Amniotic stem cell (primary cell): ENCODE measurements around the gene ZNF629.
"Not testable (repeated sequence)": the region's sequence is repeated elsewhere in the genome, so short reads cannot be mapped to it uniquely, and the experiment has no call there.

Source experiments
- DNase-seq: peaks from one replicate; lab custom pipeline; 2025; lab: John Stamatoyannopoulos, UW

Gene ZNF629

DNA sequence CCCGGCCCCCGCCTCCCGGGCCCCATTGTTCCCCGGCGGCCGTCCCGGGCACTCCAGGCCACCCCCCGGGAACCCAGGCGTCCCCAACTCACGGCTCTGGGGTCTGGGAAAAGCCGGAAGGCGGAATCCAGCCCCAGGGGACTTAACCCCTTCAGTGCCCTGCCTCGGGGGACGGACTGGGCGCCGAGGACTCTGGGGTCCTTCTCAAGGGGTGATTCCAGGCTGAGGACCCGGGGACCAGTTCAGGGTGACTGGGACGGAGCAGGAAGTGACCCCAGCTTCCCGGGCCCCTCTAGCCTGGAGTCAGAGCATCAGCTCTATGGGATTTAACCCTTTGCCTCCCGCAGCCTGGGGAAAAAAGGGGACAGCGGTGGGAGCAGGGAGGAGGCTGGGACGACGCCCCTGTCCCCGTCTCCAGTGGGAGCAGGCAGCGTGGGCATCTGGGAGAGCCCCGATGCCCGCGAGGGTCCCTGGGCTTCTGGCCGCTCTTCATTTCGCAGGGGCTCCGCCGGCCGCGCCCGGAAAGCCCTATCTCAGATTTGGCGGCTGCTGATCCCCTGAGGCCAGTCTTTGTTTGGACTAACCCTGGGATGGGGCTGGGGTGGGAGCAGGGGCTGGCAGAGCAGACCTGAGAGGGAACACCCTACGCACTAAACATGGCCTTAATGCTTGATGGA, at the start of gene ZNF629:
Gene ZNF629 (minus strand): TSS at position 270 of the 677 bp plus-strand sequence. CDS start 2,723 bp downstream, outside the sequence.
- no peak for DNase-seq

DNA sequence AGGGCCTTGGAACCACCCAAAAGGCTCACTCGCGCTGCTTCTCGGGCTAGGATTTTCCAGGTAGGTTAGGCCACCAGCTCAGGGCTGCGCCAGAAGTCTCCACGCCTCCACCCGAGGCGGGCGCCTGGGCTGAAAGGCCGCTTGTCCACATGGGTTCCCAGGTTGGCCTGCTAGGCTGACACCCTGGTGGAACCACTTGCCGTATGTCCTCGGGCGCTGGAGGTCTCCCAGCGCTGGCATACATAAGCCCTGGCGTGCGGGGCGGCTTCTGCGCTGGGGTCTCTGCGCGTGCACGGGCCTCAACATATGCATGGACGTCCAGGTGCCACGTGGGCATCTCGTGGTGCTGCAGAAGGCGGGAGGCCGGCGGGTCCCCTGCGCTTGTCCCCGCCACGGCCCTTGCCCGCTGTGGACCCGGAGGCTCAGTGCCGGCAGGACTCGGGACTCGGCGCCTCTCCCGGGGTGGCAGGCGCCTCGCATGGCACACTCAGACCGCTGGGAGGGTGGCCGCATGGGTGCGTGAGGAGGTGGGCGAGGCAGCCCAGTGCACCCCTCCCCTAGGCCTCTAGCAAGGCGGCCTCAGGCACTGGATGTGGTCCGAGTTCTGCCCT, 47.2 kb upstream of the ZNF629 start:
- DNase-seq, result no peak

DNA sequence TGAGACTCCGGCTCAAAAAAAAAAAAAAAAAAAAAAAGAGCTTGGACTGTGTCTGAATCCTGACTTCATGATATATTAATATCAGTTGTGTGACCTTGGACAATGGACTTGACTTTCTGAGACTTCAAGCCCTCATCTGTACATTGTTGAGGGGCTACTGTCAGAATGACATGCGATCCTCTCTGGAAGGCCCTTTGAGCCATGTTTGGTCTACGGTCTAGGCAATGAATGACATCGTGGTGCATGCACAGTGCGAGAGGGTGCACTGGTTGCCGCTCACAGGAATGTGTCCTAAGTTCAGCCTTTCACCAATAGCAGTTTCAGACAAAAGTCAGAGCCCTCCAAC, 43.0 kb upstream of the ZNF629 start:
- DNase-seq, result no peak

DNA sequence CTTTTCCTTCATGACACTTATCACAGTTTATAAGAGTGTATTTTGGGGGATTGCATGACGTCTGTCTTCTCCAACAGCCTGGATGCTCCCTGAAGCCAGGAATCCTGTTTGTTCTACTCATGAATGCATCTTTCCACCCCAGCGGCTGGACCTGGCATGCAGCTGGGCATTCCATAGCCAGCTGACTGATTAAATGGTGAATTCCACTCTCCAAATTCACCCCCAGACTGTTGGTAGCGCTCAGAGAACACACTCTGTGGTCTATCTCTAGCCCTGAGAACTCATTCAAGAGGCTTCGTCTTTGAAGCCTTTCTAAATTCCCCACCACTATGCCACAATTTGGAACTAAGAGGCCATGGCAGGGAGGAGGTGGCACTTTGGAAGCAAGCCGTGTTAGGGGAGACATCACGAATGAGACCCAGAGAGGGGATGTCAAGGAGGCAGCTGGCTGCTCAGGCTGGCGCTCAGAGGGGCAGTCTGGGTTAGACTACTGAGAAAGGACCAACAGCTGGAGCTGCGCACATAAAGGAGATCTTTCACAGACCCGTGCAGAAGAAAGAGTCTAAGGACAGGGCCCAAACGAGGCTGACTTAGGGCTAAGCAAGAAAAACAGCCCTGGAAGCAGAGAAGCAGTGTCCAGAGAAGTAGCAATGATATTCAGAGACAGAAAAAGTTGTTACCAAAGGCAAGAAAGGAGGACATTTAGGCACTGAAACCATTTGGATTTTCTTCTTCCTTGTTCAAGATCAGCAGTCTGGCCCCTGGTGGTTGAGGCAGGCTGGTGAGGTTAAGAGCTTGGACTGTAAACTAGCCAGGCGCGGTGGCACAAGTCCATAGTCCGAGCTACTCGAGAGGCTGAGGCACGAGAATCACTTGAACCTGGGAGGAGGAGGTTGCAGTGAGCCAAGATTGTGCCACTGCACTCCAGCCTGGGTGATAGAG, 42.4 kb upstream of the ZNF629 start:
- no peak for DNase-seq

DNA sequence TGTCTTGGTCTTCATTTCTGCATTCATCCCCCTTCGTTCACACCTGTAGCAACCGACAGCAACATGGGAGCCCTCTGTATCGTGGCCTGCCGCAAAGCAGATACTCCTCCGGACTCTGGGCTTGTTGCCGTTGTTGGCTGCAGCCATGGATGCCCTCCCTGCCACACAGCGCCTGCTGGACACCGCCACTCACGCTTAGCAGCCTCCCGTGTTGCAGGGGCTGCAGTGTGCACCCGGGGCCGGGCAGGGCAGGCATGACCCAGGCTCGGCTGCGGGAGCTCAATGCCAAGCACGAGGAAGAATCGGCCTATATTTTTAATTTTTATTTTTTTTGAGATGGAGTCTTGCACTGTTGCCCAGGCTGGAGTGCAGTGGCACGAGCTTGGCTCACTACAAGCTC, 34.9 kb upstream of the ZNF629 start:
- DNase-seq, result no peak

DNA sequence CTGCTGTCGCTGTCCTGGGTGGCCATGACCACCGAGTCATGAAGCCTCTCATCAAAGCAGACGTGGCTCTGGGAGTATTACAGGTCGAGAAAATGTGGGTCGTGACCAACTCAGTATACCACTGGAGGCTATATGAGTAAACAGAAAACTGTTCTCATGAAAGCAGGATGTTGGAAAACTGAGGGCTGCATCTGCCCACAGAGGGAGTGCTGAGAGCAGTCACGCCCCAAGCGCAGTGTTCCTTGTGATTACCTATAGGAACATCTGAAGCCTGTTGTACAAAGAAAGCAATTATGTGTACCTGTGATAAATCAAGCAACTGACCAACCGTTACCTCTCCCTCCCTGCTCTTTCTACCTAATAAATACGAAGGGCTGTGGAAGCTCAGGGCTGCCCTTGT, 34.4 kb upstream of the ZNF629 start:
- DNase-seq, result not testable (repeated sequence)

- no peak for DNase-seq
Measured at GRCh38 chr16:30820952-30821421, 34.0 kb upstream of the ZNF629 start.

- no peak for DNase-seq
Measured at GRCh38 chr16:30816769-30817168, 29.8 kb upstream of the ZNF629 start.

DNA sequence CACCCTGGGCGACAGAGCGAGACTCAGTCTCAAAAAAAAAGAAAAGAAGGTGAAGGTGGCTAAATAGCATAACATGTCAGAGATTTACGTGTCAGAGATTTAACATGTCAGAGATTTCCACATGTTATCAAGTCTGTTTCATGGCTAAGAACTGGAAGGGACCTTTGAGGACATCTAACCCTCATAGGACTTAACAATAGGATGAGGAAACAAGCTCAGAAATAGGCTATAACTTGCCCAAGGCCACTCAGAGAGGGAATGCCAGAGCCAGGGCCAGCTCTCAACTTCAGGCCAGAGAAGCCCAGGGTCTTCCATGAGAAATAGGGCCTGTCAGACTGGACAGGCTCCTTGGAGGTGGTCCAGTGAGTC, 26.8 kb upstream of the ZNF629 start:
- no peak for DNase-seq

GRCh38 chr16:30809675-30810074, 22.7 kb upstream of the ZNF629 start:
- not testable (repeated sequence) for DNase-seq

DNA sequence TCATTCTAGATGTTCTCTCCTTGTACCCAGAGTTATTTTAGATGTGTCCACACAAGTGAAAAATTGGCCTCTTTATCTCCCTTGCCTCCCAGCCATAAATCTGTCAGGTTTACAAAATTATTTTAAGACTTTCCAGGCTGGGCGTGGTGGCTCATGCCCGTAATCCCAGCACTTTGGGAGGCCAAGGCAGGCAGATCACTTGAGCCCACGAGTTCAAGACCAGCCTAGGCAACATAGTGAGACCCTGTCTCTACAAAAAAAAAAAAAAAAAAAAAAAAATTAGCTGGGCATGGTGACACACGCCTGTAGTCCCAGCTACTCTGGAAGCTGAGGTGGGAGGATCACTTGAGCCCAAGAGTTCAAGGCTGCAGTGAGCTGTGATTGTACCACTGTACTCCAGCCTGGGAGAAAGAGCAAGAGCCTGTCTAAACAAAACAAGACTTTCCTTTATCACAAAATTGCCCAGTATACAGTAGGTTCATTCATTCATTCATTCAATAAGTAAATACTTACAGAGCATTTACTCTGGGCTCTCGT, 22.0 kb upstream of the ZNF629 start:
- not testable (repeated sequence) for DNase-seq

GRCh38 chr16:30808146-30808545, 21.1 kb upstream of the ZNF629 start:
- DNase-seq, result no peak

DNA sequence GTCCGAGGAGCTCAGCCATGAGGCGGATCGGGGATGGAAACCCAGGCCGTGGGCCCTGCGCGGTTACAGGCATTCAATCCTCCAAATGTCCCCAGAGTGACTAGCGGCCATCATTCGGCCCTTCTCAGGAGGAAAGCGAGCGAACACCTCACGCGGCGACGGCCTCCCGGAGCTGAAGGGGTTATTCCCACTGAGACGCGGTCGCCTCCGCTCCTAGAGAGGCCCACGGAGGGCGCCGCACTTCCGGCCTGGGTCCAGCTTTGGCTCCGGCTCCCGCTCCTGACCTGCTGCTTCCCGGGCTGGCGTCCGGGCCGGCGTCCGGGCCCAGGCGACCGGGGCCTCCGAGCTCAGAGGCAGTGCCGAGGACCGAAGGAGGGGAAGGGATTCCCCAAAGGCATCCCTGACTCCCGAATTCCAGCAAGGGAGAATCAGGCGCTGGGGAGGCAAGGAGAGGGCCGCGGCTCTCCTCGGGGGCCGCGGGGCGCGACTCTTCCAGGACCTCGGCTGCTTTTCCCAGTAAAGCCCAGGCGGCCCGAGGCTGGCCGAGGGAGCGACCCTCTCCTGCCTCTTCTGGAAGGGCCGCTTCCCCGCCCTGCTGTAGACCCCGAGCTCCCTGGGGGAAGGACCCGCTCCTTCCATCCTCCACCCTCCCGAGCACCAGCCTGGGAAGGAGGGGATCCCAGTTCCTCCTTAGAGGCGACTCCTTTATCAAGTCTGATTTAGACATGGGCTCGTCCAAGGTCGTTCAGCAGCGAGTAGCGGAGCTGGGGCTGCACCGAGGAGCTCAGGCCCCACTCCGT, 18.6 kb upstream of the ZNF629 start:
- DNase-seq, result peak; percentile 55

- no peak for DNase-seq
Measured at GRCh38 chr16:30805056-30805369, 18.0 kb upstream of the ZNF629 start.

DNA sequence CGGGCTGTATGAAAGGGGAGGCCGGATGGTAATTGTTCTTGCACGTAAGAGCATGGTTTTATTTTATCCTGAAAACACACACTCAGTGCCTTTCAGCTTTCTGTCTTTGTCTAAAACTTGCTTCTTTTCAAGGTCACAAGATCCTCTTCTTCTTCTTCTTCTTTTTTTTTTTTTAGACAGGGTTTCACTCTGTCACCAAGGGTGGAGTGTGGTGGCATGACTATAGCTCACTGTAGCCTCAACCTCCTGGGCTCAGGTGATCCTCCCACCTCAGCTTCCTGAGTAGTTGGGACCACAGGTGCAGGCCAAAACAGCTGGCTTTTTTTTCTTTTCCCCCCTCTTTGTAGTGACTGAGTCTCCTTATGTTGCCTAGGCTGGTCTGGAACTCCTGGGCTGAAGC, 15.9 kb upstream of the ZNF629 start:
- no peak for DNase-seq

DNA sequence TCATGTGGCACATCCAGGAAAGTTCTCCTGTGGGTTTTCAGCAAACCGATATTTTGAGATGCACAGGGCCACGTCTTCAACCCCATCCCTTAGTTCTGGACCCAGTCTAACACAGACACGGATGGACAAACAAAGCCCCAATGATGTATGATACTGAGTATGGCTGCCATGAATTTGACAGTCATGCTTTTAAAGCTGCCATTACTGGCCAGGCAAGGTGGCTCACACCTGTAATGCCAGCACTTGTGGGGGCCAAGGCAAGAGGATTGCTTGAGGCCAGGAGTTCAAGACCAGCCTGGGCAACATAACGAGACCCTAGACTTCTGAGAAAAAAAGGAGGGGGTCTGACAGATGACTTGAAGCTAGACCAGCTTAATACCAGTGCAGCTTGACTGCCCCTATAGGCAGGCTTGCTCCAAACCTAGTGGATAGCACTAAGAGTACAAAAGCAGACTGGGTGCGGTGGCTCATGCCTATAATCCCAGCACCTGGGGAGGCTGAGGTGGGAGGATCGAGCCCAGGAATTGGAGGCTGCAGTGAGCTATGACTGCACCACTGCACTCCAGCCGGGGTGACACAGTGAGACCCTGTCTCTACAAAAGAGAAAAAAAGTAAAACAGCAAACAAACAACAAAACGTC, 10.8 kb upstream of the ZNF629 start:
- DNase-seq, result no peak

DNA sequence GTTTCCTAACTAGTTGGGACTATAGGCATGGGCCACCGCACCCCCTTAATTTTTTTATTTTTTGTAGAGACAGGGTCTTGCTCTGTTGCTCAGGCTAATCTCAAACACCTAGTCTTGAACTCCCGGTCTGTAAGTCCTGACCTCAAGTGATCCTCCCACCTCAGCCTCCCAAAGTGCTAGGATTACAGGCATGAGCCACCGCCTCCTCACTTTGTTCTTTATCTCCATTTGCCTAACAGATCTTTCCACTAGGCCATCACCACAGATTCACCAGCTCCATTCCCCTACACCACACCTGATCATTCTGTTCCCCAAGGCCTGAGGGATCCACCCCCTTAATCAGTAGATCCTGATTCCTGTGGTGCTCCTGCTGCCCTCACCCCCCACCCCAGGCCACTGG, 7.6 kb upstream of the ZNF629 start:
- no peak for DNase-seq

DNA sequence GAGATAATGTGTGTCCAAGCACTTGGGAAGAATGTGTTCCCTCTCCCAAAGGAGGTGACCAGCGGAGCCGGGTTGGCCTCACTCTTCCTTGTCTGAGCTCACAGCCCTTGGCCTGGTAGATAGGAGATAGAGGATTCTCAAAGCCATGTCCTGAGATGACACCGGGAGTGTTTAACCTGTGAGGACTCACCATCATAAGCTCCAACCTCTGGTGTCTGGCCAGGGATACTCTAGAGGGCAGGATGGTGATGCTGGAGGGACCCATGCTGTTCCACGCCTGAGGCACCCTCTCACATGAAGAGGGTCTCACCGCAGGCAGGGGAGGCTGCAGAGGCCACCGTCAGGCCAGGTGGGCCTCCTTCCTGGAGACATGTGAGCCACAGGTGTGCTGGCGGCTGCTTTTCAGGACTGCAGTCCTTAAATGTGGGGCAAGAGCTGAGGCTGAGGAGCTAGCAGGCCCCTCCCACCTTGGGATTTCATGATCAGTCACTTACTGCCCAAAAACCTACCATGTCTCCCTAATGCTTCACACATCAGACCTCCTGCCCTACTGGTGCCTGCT, 6.6 kb upstream of the ZNF629 start:
- DNase-seq, result no peak

DNA sequence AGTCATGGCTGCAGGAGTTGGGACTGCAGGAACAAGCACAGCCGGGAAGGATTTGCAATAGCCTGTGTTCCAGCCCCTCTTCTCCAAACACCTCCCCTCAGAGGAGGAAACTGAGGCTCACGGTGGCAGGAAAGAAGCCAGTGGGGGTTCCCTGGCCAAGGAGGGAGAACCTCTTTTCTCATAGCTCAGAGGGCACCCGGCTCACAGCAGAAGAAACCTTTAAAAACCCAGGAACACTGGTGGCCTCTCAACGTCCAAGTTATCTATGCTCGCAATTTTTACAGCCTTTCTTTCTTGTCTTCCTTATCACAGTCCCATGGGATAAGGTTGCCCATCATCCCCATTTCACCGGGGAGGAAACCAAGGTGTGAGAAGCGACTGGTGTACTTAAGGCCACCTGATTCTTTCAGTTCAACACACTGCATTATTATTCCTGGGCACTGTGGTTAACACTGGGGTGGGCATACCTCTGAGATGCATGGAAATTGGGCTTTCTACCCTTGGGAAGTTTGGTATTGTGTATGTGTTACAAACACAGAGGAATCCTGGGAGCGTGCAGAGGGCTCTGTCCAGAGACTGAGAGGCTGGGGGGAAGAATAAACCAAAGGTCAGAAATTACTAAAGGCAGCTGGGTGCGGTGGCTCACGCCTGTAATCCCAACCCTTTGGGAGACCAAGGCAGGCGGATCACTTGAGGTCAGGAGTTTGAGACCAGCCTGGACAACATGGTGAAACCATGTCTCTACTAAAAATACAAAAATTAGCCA, 791 bp upstream of the ZNF629 start:
- no peak for DNase-seq
